GM19099 (cell line): ENCODE results near the gene NANOGP8.
"Not testable (repeated sequence)": the region's sequence is repeated elsewhere in the genome, so short reads cannot be mapped to it uniquely, and the experiment has no call there.

ENCODE experiments used
- POLR2A ChIP-seq: IDR thresholded peaks from 3 replicates; pipeline ENCODE4 v1.6.1; 2011; ENCODE audit warnings: low read depth; ENCODE audit not compliant: insufficient read length; ENCODE audit errors: extremely low read depth

NANOGP8 gene

GRCh38 chr15:35085176-35085919 is at the start of gene NANOGP8:
NANOGP8 (minus strand) TSS chr15:35085295; CDS start chr15:35085110, 185 bp downstream.
- TF ChIP-seq POLR2A, result not testable (repeated sequence)

GRCh38 chr15:35134299-35134698 is 49.2 kb upstream of the NANOGP8 start:
- TF ChIP-seq POLR2A, result no peak

- TF ChIP-seq POLR2A, result no peak
These were observed 45.1 kb upstream of the NANOGP8 start for GRCh38 chr15:35130245-35130644.

GRCh38 chr15:35129361-35129760 is 44.3 kb upstream of the NANOGP8 start:
- no peak for TF ChIP-seq POLR2A

GRCh38 chr15:35127717-35128116 is 42.6 kb upstream of the NANOGP8 start:
- TF ChIP-seq POLR2A, result no peak

- no peak for TF ChIP-seq POLR2A
These were observed 41.1 kb upstream of the NANOGP8 start for GRCh38 chr15:35126236-35126635.

GRCh38 chr15:35123743-35124142 is 38.6 kb upstream of the NANOGP8 start:
- TF ChIP-seq POLR2A, result no peak

- no peak for TF ChIP-seq POLR2A
These were observed 36.7 kb upstream of the NANOGP8 start for GRCh38 chr15:35121611-35122359.

GRCh38 chr15:35120173-35120572 is 35.1 kb upstream of the NANOGP8 start:
- TF ChIP-seq POLR2A, result no peak

GRCh38 chr15:35118960-35119359 is 33.9 kb upstream of the NANOGP8 start:
- no peak for TF ChIP-seq POLR2A

GRCh38 chr15:35117543-35118265 is 32.6 kb upstream of the NANOGP8 start:
- no peak for TF ChIP-seq POLR2A

GRCh38 chr15:35115155-35115725 is 30.1 kb upstream of the NANOGP8 start:
- no peak for TF ChIP-seq POLR2A

- no peak for TF ChIP-seq POLR2A
These were observed 27.3 kb upstream of the NANOGP8 start for GRCh38 chr15:35112346-35112745.

- no peak for TF ChIP-seq POLR2A
These were observed 26.8 kb upstream of the NANOGP8 start for GRCh38 chr15:35111861-35112260.

- no peak for TF ChIP-seq POLR2A
These were observed 23.4 kb upstream of the NANOGP8 start for GRCh38 chr15:35108453-35108852.
